ENCODE data around the gene EWSR1. TPM values are rescaled to one million over a fixed set of nuclear protein-coding genes. Genes with fewer than 3 reads are reported as not detected.

The EWSR1 gene
- total RNA-seq, 1 experiment from 2014 or later: 298 TPM

DNA sequence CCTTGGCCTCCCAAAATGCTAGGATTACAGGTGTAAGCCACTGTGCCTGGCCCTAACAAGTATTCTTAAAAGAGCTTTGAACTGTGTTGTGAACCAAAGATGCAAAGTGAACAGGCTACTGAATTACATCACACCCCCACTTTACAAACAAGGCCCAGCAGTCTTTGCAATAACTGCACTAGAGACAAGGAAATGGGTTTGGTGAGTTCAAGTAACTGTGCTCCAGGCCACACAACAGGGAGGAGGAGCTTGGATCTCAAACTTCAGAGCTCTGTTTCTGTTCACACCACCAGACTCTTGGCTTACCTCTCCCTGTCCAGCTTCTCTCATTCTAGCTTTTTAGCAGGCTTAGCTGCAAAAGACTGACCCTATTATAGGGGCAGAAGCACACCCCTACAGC is 77.9 kb downstream of the EWSR1 start:
- Histone ChIP-seq H3K27ac (peak overlapping the region; percentile 6; the same call in 1 of the 2 replicates), H3K4me1 (peaks cover 34% of the 10 kb centered on the region), H3K36me3 (peaks cover 20% of the 10 kb centered on the region; the same call in 1 of the 2 replicates), H3K9me3 (replicated peaks) (no peaks in the 10 kb centered on the region), H3K4me3 (no peak overlapping the region), H3K27me3 (no peaks in the 10 kb centered on the region)
- no peak for DNase-seq

DNA sequence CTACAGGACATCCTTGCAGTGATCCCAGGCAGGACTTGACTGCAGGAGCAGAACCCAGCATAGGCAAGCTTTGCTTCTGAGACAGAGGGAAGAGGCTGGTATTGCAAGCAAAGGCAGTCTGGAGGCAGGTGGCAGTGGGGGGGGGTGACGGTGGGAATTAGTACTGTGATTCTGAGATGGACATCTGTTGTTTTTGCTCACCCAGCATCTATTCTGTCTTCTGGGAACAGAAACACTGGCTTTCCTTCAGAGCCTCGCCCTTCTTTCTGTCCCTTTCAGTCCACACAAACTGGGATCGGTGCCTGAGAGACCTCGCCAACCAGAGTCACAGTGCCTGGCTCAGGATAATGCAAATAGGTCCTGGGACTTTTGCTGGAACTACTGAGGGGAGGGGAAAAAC is 78.6 kb downstream of the EWSR1 start:
- DNase-seq: peak; percentile 54 to 72
- Histone ChIP-seq H3K4me3 (no peak overlapping the region), H3K36me3 (peaks cover 23% of the 10 kb centered on the region; the same call in 1 of the 2 replicates), H3K9me3 (replicated peaks) (no peaks in the 10 kb centered on the region), H3K4me1 (peaks cover 34% of the 10 kb centered on the region), H3K27me3 (no peaks in the 10 kb centered on the region), H3K27ac (peak overlapping the region; percentile 6; the same call in 1 of the 2 replicates)

DNA sequence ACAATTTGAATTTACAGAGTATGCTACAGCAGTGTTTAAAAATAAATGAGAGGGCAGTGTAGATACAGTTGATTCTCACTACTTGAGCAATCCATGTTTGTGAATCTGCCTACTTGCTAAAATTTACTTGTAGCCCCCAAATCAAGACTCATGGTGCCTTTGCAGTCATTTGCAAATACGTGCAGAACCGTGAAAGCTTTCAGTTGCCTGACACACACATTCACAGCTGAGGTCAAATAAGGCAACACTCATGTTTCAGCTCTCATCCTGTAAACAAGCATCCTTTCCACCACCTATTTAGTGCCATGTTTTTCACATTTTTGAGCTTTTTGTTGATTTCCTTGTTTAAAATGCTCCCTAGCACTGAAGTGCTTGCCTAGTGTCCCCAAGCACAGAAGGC is 80.0 kb downstream of the EWSR1 start:
- no peak overlapping the region for H3K27ac ChIP-seq
- peaks cover 26% of the 10 kb centered on the region for H3K4me1 ChIP-seq
- no peak overlapping the region for H3K4me3 ChIP-seq
- H3K9me3 ChIP-seq (replicated peaks): no peaks in the 10 kb centered on the region
- no peaks in the 10 kb centered on the region for H3K27me3 ChIP-seq
- no peak for DNase-seq
- peaks cover 21% of the 10 kb centered on the region; the same call in 1 of the 2 replicates for H3K36me3 ChIP-seq

DNA sequence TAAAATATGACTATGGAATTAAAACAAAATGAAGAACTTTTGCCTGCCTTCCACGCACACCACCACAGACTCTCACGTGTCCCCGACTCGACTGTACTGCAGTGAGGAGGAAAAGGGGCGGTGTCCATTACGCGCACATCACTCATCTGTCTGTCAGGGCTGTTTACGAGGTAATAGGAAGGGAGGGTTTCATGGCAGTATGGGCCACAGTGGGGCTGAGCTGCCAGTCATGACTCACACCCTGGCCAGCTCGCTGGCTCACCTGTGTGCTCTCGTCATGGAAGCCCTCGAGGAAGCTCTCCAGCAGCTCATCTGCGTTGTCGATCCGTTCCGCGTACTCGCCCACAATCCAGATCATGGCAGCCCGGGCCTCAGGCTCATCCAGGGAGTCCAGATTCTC is 80.9 kb downstream of the EWSR1 start:
- H3K27me3 ChIP-seq: no peaks in the 10 kb centered on the region
- H3K36me3 ChIP-seq: peaks cover 22% of the 10 kb centered on the region; the same call in 1 of the 2 replicates
- peaks cover 19% of the 10 kb centered on the region for H3K4me1 ChIP-seq
- H3K4me3 ChIP-seq: no peak overlapping the region
- H3K9me3 ChIP-seq (replicated peaks): no peaks in the 10 kb centered on the region
- no peak overlapping the region for H3K27ac ChIP-seq
- DNase-seq: peak in 1 of 2 experiments; percentile 17

Other genes starting within 250 kb of the EWSR1 start
- gene C22orf31, start 206.4 kb upstream of the EWSR1 start, total RNA-seq (2014; rRNA removed; shearing (Covaris generic)): not detected in 2 replicates
- 37.5 and 45.7 TPM in 2 replicates for gene KREMEN1, start 195.2 kb upstream of the EWSR1 start, total RNA-seq (2014; rRNA removed; shearing (Covaris generic))
- gene EMID1, start 62.4 kb upstream of the EWSR1 start, total RNA-seq (2014; rRNA removed; shearing (Covaris generic)): 2.2 and 2.3 TPM in 2 replicates
- gene RHBDD3, start 287 bp upstream of the EWSR1 start, total RNA-seq (2014; rRNA removed; shearing (Covaris generic)): 20.3 and 21.8 TPM in 2 replicates
- 5.0 and 6.4 TPM in 2 replicates for gene GAS2L1, start 38.4 kb downstream of the EWSR1 start, total RNA-seq (2014; rRNA removed; shearing (Covaris generic))
- gene RASL10A, start 47.4 kb downstream of the EWSR1 start, total RNA-seq (2014; rRNA removed; shearing (Covaris generic)): 4.1 and 4.3 TPM in 2 replicates
- 40.5 and 41.3 TPM in 2 replicates for gene AP1B1, start 120.3 kb downstream of the EWSR1 start, total RNA-seq (2014; rRNA removed; shearing (Covaris generic))
- gene RFPL1, start 170.3 kb downstream of the EWSR1 start, total RNA-seq (2014; rRNA removed; shearing (Covaris generic)): not detected in 2 replicates
- gene NEFH, start 211.9 kb downstream of the EWSR1 start, total RNA-seq (2014; rRNA removed; shearing (Covaris generic)): not detected in 2 replicates